Tibial artery (tissue), 4 donors: ENCODE data around the gene ADGRL3.

Experiments used
- DNase-seq, 2 donors: peaks; one replicate each; pipeline ENCODE4 v3.0.0-alpha.2; 2019
- H3K27ac ChIP-seq, 2 donors: fragments of 200-600 bp; sonication (generic) in 1 of 2; 1 replicate in 1 of 2; 2 replicates in 1 of 2; pipeline ENCODE4 v1.5.1; 2018 to 2019; ENCODE audit warnings: mild to moderate bottlenecking in 1 of 2
- H3K27me3 ChIP-seq, 2 donors: fragments of 200-600 bp; sonication (generic) in 1 of 2; one replicate each; pipeline versions ENCODE4 v1.5.1 to v1.6.0; 2016 to 2019
- H3K36me3 ChIP-seq, 3 donors: fragments of 200-600 bp; sonication (generic) in 2 of 3; one replicate each; pipeline ENCODE4 v1.5.1; 2016 to 2019; ENCODE audit warnings: mild to moderate bottlenecking in 2 of 3
- H3K4me1 ChIP-seq, 4 donors: fragments of 200-600 bp; sonication (generic) in 2 of 4; 1 replicate in 3 of 4; 2 replicates in 1 of 4; pipeline ENCODE4 v1.5.1; 2016 to 2019
- H3K4me3 ChIP-seq, 2 donors: fragments of 200-600 bp; sonication (generic) in 1 of 2; 1 replicate in 1 of 2; 2 replicates in 1 of 2; pipeline ENCODE4 v1.5.1; 2018 to 2019; ENCODE audit warnings: mild to moderate bottlenecking in 2 of 2
- H3K9me3 ChIP-seq, 3 donors: fragments of 200-600 bp; sonication (generic) in 1 of 3; one replicate each; pipeline ENCODE4 v1.5.1; 2016 to 2019
- CTCF ChIP-seq, 2 experiments: fragments of 200-600 bp in 1 of 2; fragments of 450-650 bp in 1 of 2; IDR thresholded peaks; one replicate each; pipeline ENCODE4 v1.5.1; 2017 to 2019; ENCODE audit warnings: antibody characterized with exemption in 2 of 2, mild to moderate bottlenecking in 1 of 2, moderate library complexity in 1 of 2
- intact Hi-C: fragments of 100-400 bp; cut with DNase I; formaldehyde crosslinking; loops from one replicate; pipeline ENCODE4 v1.15.0; 2023; ENCODE audit warnings: low total_unique reads

The ADGRL3 gene

GRCh38 chr4:61860376-61860775 is 660.2 kb downstream of the ADGRL3 start:
- Histone ChIP-seq H3K36me3 (no peaks in the 10 kb centered on the region), H3K9me3 (no peaks in the 10 kb centered on the region), H3K27ac (no peak overlapping the region), H3K27me3 (no peaks in the 10 kb centered on the region), H3K4me3 (no peak overlapping the region), H3K4me1 (peaks cover 0 to 15% (median 5%) of the 10 kb centered on the region in 4 donors)
- no peak for DNase-seq
- no peak for TF ChIP-seq CTCF (IDR thresholded peaks at IDR 0.05)
- intact Hi-C loops = no loop called here

GRCh38 chr4:61864286-61864685 is 664.2 kb downstream of the ADGRL3 start:
- H3K9me3 ChIP-seq = no peaks in the 10 kb centered on the region
- no peak for DNase-seq
- no peak for TF ChIP-seq CTCF (IDR thresholded peaks at IDR 0.05)
- no peaks in the 10 kb centered on the region for H3K36me3 ChIP-seq
- H3K4me3 ChIP-seq = no peak overlapping the region
- H3K27ac ChIP-seq = no peak overlapping the region
- peaks cover 0 to 15% (median 5%) of the 10 kb centered on the region in 4 donors for H3K4me1 ChIP-seq
- no peaks in the 10 kb centered on the region for H3K27me3 ChIP-seq
- intact Hi-C loops = no loop called here

- Histone ChIP-seq H3K4me3 (no peak overlapping the region), H3K4me1 (peaks cover 0 to 15% (median 0%) of the 10 kb centered on the region in 4 donors), H3K36me3 (no peaks in the 10 kb centered on the region), H3K27ac (no peak overlapping the region), H3K9me3 (no peaks in the 10 kb centered on the region), H3K27me3 (no peaks in the 10 kb centered on the region)
- intact Hi-C loops = no loop called here
- no peak for TF ChIP-seq CTCF (IDR thresholded peaks at IDR 0.05)
- DNase-seq = no peak
Observed at GRCh38 chr4:61866378-61867030, 666.4 kb downstream of the ADGRL3 start.

GRCh38 chr4:61872983-61873382 is 672.9 kb downstream of the ADGRL3 start:
- H3K27ac ChIP-seq = no peak overlapping the region
- DNase-seq = no peak
- H3K4me3 ChIP-seq = no peak overlapping the region
- no peaks in the 10 kb centered on the region for H3K36me3 ChIP-seq
- H3K27me3 ChIP-seq = no peaks in the 10 kb centered on the region
- intact Hi-C loops = no loop called here
- no peaks in the 10 kb centered on the region for H3K9me3 ChIP-seq
- H3K4me1 ChIP-seq = no peaks in the 10 kb centered on the region
- TF ChIP-seq CTCF (IDR thresholded peaks at IDR 0.05) = no peak

GRCh38 chr4:61877266-61877665 is 677.1 kb downstream of the ADGRL3 start:
- intact Hi-C loops = no loop called here

More at GRCh38 chr4:61877266-61877665, 677.1 kb downstream of the ADGRL3 start:
- Histone ChIP-seq H3K27ac (no peak overlapping the region), H3K27me3 (no peaks in the 10 kb centered on the region), H3K4me1 (no peaks in the 10 kb centered on the region), H3K36me3 (no peaks in the 10 kb centered on the region), H3K9me3 (no peaks in the 10 kb centered on the region), H3K4me3 (no peak overlapping the region)
- no peak for DNase-seq
- no peak for TF ChIP-seq CTCF (IDR thresholded peaks at IDR 0.05)
